ENCODE results near the gene PPP2R5C. TPM values are rescaled to one million over a fixed set of nuclear protein-coding genes. Genes with fewer than 3 reads are reported as not detected.
A peak's percentile ranks its signal among the peaks of the same experiment; 100 is the strongest.

Gene PPP2R5C
- total RNA-seq, 1 donor from 2014 or later: 227 TPM

GRCh38 chr14:101950516-101951215 is 189.2 kb downstream of the PPP2R5C start:
- no peak overlapping the region for H3K4me3 Mint-ChIP-seq
- POLR2A ChIA-PET: interaction anchor here (1.0 kb wide), 1 partner anchor 11 kb away, joined by 4 read pairs; no protein-coding TSS in a partner anchor
- peaks cover 11% of the 10 kb centered on the region for H3K36me3 Mint-ChIP-seq (ENCODE audit: low read depth)
- H3K4me1 Mint-ChIP-seq: peaks cover 19% of the 10 kb centered on the region
- H3K27ac Mint-ChIP-seq: peak overlapping the region; percentile 30
- intact Hi-C loops (cut with micrococcal nuclease): no loop called here
- CTCF ChIA-PET: no interaction called here
- H3K9me3 Mint-ChIP-seq: no peaks in the 10 kb centered on the region
- DNase-seq: no peak
- no peak for ATAC-seq (ENCODE audit: low read depth)
- no peak for TF ChIP-seq CTCF (IDR thresholded peaks at IDR 0.05)
- peaks cover 4% of the 10 kb centered on the region for H3K27me3 Mint-ChIP-seq

- intact Hi-C loops (cut with micrococcal nuclease): no loop called here
- no peak for DNase-seq
- ATAC-seq (ENCODE audit: low read depth): no peak
- CTCF ChIA-PET: interaction anchor here (0.7 to 0.9 kb wide), 2 partner anchors 61 to 182 kb away, joined by 3 read pairs; no protein-coding TSS in a partner anchor
- H3K4me3 Mint-ChIP-seq: no peak overlapping the region
- POLR2A ChIA-PET: interaction anchor here (0.6 to 0.9 kb wide), 3 partner anchors 12 to 364 kb away, joined by 3 to 11 read pairs (median 6); partner anchors contain the start of gene DYNC1H1
- H3K27me3 Mint-ChIP-seq: no peaks in the 10 kb centered on the region
- peaks cover 14% of the 10 kb centered on the region for H3K4me1 Mint-ChIP-seq
- peaks cover 4% of the 10 kb centered on the region for H3K36me3 Mint-ChIP-seq (ENCODE audit: low read depth)
- no peaks in the 10 kb centered on the region for H3K9me3 Mint-ChIP-seq
- TF ChIP-seq CTCF (IDR thresholded peaks at IDR 0.05): no peak
- no peak overlapping the region for H3K27ac Mint-ChIP-seq
Observed at GRCh38 chr14:101953151-101953550, 191.6 kb downstream of the PPP2R5C start.

GRCh38 chr14:101954501-101954900 is 193.0 kb downstream of the PPP2R5C start:
- H3K27ac Mint-ChIP-seq: no peak overlapping the region
- DNase-seq: no peak
- ATAC-seq (ENCODE audit: low read depth): no peak
- H3K36me3 Mint-ChIP-seq (ENCODE audit: low read depth): no peaks in the 10 kb centered on the region
- ChIA-PET POLR2A (no interaction called here), CTCF (no interaction called here)
- peaks cover under 1% of the 10 kb centered on the region for H3K4me1 Mint-ChIP-seq
- H3K4me3 Mint-ChIP-seq: no peak overlapping the region
- H3K27me3 Mint-ChIP-seq: no peaks in the 10 kb centered on the region
- no peak for TF ChIP-seq CTCF (IDR thresholded peaks at IDR 0.05)
- intact Hi-C loops (cut with micrococcal nuclease): no loop called here
- H3K9me3 Mint-ChIP-seq: no peaks in the 10 kb centered on the region

- DNase-seq (no peak), ATAC-seq (ENCODE audit: low read depth) (no peak)
- CTCF ChIA-PET: no interaction called here
- H3K36me3 Mint-ChIP-seq (ENCODE audit: low read depth): no peaks in the 10 kb centered on the region
- POLR2A ChIA-PET: no interaction called here
- no peak overlapping the region for H3K4me3 Mint-ChIP-seq
- H3K27me3 Mint-ChIP-seq: no peaks in the 10 kb centered on the region
- H3K4me1 Mint-ChIP-seq: peaks cover 5% of the 10 kb centered on the region
- H3K27ac Mint-ChIP-seq: no peak overlapping the region
- no peak for TF ChIP-seq CTCF (IDR thresholded peaks at IDR 0.05)
- intact Hi-C loops (cut with micrococcal nuclease): no loop called here
- H3K9me3 Mint-ChIP-seq: no peaks in the 10 kb centered on the region
Observed at GRCh38 chr14:101955695-101956161, 194.2 kb downstream of the PPP2R5C start.

GRCh38 chr14:101956179-101956885 is 194.8 kb downstream of the PPP2R5C start:
- ATAC-seq (ENCODE audit: low read depth): no peak
- Mint-ChIP-seq H3K27me3 (no peaks in the 10 kb centered on the region), H3K4me3 (no peak overlapping the region), H3K36me3 (ENCODE audit: low read depth) (no peaks in the 10 kb centered on the region), H3K4me1 (peaks cover 8% of the 10 kb centered on the region), H3K9me3 (no peaks in the 10 kb centered on the region), H3K27ac (no peak overlapping the region)
- intact Hi-C loops (cut with micrococcal nuclease): no loop called here
- ChIA-PET POLR2A (no interaction called here), CTCF (no interaction called here)
- no peak for DNase-seq
- TF ChIP-seq CTCF (IDR thresholded peaks at IDR 0.05): no peak

Data from activated B cell treated with CpG ODN at 0.5 μM for 24 hours (primary cell).